Measurements from ENCODE around the gene TLE2.

DNA sequence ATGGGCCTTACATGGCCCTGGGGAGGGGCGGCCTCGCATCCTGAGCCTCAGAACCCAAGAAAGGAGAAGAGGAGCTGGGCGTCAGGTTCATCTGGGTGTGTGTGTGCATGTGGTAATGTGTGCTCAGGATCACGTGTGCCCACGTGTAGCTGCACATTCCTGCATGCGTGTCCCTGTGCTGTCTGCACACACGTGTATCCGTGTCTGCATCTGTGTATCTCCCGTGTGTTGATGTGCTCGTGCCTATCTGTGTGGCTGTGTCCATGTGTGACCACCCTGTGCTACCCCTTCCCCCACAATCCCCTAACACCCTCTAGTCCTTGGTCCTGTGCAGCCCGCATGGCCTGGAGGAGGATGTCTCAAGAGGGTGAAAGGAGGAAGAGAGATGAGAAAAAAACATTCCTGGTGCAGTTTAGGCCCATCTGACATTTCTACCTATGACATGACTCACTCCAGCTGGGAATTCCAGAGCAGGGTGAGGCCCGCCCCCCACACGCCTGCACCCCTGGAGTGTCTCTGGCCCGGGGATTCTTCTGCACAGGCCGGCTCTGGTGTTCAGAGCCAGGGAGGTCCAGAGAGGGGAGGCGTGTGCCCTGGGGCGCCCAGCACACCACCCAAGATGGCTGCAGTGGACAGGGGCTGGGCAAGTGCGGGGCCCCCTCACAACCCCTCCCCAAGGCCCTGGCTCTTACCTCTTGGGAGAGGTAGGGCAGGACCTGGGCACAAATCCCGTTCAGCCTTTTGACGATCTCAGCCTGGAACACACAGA is 26.1 kb upstream of the TLE2 start:
- TF ChIP-seq, protein P1, sequence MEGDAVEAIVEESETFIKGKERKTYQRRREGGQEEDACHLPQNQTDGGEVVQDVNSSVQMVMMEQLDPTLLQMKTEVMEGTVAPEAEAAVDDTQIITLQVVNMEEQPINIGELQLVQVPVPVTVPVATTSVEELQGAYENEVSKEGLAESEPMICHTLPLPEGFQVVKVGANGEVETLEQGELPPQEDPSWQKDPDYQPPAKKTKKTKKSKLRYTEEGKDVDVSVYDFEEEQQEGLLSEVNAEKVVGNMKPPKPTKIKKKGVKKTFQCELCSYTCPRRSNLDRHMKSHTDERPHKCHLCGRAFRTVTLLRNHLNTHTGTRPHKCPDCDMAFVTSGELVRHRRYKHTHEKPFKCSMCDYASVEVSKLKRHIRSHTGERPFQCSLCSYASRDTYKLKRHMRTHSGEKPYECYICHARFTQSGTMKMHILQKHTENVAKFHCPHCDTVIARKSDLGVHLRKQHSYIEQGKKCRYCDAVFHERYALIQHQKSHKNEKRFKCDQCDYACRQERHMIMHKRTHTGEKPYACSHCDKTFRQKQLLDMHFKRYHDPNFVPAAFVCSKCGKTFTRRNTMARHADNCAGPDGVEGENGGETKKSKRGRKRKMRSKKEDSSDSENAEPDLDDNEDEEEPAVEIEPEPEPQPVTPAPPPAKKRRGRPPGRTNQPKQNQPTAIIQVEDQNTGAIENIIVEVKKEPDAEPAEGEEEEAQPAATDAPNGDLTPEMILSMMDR (IDR thresholded peaks at IDR 0.05) = no peak
- TF ChIP-seq TCF7L2 (IDR thresholded peaks at IDR 0.05; ENCODE audit: low read depth, low read length) (no peak), SIN3A (IDR thresholded peaks at IDR 0.05; ENCODE audit: borderline replicate concordance, insufficient read depth, low read depth, low read length) (no peak)
- TF ChIP-seq, protein P2, sequence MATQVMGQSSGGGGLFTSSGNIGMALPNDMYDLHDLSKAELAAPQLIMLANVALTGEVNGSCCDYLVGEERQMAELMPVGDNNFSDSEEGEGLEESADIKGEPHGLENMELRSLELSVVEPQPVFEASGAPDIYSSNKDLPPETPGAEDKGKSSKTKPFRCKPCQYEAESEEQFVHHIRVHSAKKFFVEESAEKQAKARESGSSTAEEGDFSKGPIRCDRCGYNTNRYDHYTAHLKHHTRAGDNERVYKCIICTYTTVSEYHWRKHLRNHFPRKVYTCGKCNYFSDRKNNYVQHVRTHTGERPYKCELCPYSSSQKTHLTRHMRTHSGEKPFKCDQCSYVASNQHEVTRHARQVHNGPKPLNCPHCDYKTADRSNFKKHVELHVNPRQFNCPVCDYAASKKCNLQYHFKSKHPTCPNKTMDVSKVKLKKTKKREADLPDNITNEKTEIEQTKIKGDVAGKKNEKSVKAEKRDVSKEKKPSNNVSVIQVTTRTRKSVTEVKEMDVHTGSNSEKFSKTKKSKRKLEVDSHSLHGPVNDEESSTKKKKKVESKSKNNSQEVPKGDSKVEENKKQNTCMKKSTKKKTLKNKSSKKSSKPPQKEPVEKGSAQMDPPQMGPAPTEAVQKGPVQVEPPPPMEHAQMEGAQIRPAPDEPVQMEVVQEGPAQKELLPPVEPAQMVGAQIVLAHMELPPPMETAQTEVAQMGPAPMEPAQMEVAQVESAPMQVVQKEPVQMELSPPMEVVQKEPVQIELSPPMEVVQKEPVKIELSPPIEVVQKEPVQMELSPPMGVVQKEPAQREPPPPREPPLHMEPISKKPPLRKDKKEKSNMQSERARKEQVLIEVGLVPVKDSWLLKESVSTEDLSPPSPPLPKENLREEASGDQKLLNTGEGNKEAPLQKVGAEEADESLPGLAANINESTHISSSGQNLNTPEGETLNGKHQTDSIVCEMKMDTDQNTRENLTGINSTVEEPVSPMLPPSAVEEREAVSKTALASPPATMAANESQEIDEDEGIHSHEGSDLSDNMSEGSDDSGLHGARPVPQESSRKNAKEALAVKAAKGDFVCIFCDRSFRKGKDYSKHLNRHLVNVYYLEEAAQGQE (IDR thresholded peaks at IDR 0.05; ENCODE audit: insufficient read depth in 1 of 2, low read depth in 2 of 2, low read length in 1 of 2) = no peak

Data from Panc1 (cell line).